ENCODE results near the gene SH3BP4. TPM values are rescaled to one million over a fixed set of nuclear protein-coding genes. Genes with fewer than 3 reads are reported as not detected.

SH3BP4 gene
- total RNA-seq, 1 donor from 2014 or later = 51.9 TPM

- no peak overlapping the region for H3K4me3 Mint-ChIP-seq (ENCODE audit: unreplicated experiment)
- peaks cover 79% of the 10 kb centered on the region for H3K4me1 Mint-ChIP-seq (ENCODE audit: low read depth)
- DNase-seq (ENCODE audit: low spot score) = no peak
- TF ChIP-seq, protein P1, sequence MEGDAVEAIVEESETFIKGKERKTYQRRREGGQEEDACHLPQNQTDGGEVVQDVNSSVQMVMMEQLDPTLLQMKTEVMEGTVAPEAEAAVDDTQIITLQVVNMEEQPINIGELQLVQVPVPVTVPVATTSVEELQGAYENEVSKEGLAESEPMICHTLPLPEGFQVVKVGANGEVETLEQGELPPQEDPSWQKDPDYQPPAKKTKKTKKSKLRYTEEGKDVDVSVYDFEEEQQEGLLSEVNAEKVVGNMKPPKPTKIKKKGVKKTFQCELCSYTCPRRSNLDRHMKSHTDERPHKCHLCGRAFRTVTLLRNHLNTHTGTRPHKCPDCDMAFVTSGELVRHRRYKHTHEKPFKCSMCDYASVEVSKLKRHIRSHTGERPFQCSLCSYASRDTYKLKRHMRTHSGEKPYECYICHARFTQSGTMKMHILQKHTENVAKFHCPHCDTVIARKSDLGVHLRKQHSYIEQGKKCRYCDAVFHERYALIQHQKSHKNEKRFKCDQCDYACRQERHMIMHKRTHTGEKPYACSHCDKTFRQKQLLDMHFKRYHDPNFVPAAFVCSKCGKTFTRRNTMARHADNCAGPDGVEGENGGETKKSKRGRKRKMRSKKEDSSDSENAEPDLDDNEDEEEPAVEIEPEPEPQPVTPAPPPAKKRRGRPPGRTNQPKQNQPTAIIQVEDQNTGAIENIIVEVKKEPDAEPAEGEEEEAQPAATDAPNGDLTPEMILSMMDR (IDR thresholded peaks at IDR 0.05) = no peak
- peaks cover 4% of the 10 kb centered on the region for H3K36me3 Mint-ChIP-seq (ENCODE audit: low read depth)
- H3K27ac Mint-ChIP-seq (ENCODE audit: unreplicated experiment) = no peak overlapping the region
- H3K27me3 Mint-ChIP-seq (ENCODE audit: low read depth) = no peaks in the 10 kb centered on the region
- no peaks in the 10 kb centered on the region for H3K9me3 Mint-ChIP-seq (ENCODE audit: low read depth)
Measured at GRCh38 chr2:234991793-234992192, 40.0 kb downstream of the SH3BP4 start.

- Mint-ChIP-seq H3K36me3 (ENCODE audit: low read depth) (peaks cover 4% of the 10 kb centered on the region), H3K4me1 (ENCODE audit: low read depth) (peaks cover 79% of the 10 kb centered on the region)
Measured at GRCh38 chr2:234992196-234992595, 40.4 kb downstream of the SH3BP4 start.

DNA sequence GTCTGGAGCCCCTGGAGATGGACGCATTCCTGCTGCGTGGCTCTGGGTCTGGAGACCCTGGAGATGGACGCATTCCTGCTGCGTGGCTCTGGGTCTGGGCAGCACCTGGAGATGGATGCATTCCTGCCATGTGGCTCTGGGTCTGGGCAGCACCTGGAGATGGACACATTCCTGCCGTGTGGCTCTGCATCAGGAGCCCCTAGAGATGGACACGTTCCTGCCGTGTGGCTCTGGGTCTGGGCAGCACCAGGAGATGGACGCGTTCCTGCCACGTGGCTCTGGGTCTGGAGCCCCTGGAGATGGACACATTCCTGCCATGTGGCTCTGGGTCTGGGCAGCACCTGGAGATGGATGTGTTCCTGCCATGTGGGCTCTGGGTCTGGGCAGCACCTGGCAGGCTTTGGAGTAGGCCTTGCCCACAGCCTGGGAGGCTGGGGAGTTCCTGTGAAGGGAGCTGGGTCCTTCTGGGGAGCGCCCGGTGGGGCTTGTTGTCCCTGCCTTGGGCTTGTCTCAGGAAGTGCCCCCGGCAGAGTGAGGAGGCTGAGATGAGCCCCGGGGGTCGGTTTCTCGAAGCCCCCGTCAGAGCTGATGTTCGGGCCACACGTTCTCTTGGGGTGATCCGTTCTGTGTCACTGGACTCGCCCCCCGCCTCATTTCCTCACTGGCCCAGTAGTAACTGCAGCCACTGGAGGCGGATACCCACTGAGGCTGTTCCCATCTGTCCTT, 41.0 kb downstream of the SH3BP4 start:
- peaks cover 3% of the 10 kb centered on the region for H3K36me3 Mint-ChIP-seq (ENCODE audit: low read depth)
- no peaks in the 10 kb centered on the region for H3K9me3 Mint-ChIP-seq (ENCODE audit: low read depth)
- peaks cover 78% of the 10 kb centered on the region for H3K4me1 Mint-ChIP-seq (ENCODE audit: low read depth)

More at GRCh38 chr2:234992196-234992595, 40.4 kb downstream of the SH3BP4 start:
- DNase-seq (ENCODE audit: low spot score) = no peak
- no peak overlapping the region for H3K27ac Mint-ChIP-seq (ENCODE audit: unreplicated experiment)
- TF ChIP-seq, protein P1 (IDR thresholded peaks at IDR 0.05) = no peak
- no peak overlapping the region for H3K4me3 Mint-ChIP-seq (ENCODE audit: unreplicated experiment)
- H3K9me3 Mint-ChIP-seq (ENCODE audit: low read depth) = no peaks in the 10 kb centered on the region
- H3K27me3 Mint-ChIP-seq (ENCODE audit: low read depth) = no peaks in the 10 kb centered on the region

GRCh38 chr2:234993541-234993981, 41.7 kb downstream of the SH3BP4 start:
- no peaks in the 10 kb centered on the region for H3K9me3 Mint-ChIP-seq (ENCODE audit: low read depth)
- no peaks in the 10 kb centered on the region for H3K27me3 Mint-ChIP-seq (ENCODE audit: low read depth)
- TF ChIP-seq, protein P1 (IDR thresholded peaks at IDR 0.05) = no peak
- H3K4me1 Mint-ChIP-seq (ENCODE audit: low read depth) = peaks cover 82% of the 10 kb centered on the region
- H3K36me3 Mint-ChIP-seq (ENCODE audit: low read depth) = peaks cover 5% of the 10 kb centered on the region
- peak; percentile 62 for DNase-seq (ENCODE audit: low spot score)
- H3K4me3 Mint-ChIP-seq (ENCODE audit: unreplicated experiment) = no peak overlapping the region
- peak overlapping the region; percentile 36 for H3K27ac Mint-ChIP-seq (ENCODE audit: unreplicated experiment)

More for the DNA sequence above, 41.0 kb downstream of the SH3BP4 start:
- Mint-ChIP-seq H3K27ac (ENCODE audit: unreplicated experiment) (peak overlapping the region; percentile 36), H3K27me3 (ENCODE audit: low read depth) (no peaks in the 10 kb centered on the region), H3K4me3 (ENCODE audit: unreplicated experiment) (no peak overlapping the region)
- TF ChIP-seq, protein P1 (IDR thresholded peaks at IDR 0.05) = no peak
- DNase-seq (ENCODE audit: low spot score) = peak; percentile 82

- H3K4me1 Mint-ChIP-seq (ENCODE audit: low read depth) = peaks cover 81% of the 10 kb centered on the region
- DNase-seq (ENCODE audit: low spot score) = peak; percentile 85
- no peaks in the 10 kb centered on the region for H3K27me3 Mint-ChIP-seq (ENCODE audit: low read depth)
- H3K4me3 Mint-ChIP-seq (ENCODE audit: unreplicated experiment) = no peak overlapping the region
- no peaks in the 10 kb centered on the region for H3K9me3 Mint-ChIP-seq (ENCODE audit: low read depth)
- H3K27ac Mint-ChIP-seq (ENCODE audit: unreplicated experiment) = peak overlapping the region; percentile 92
- TF ChIP-seq, protein P1 (IDR thresholded peaks at IDR 0.05) = no peak
- H3K36me3 Mint-ChIP-seq (ENCODE audit: low read depth) = peaks cover 8% of the 10 kb centered on the region
Measured at GRCh38 chr2:234994438-234995321, 42.9 kb downstream of the SH3BP4 start.
